GM18873 (cell line): ENCODE measurements around the gene YWHAG.
"Not testable (repeated sequence)": the region's sequence is repeated elsewhere in the genome, so short reads cannot be mapped to it uniquely, and the experiment has no call there.

Source experiments
- ATAC-seq: cut with Tn5 transposase; IDR thresholded peaks from one replicate; pipeline ENCODE4 v1.9.1; 2021; ENCODE audit warnings: mild to moderate bottlenecking, moderate library complexity, moderate number of reproducible peaks; ENCODE audit not compliant: unreplicated experiment, low FRiP score

YWHAG gene

DNA sequence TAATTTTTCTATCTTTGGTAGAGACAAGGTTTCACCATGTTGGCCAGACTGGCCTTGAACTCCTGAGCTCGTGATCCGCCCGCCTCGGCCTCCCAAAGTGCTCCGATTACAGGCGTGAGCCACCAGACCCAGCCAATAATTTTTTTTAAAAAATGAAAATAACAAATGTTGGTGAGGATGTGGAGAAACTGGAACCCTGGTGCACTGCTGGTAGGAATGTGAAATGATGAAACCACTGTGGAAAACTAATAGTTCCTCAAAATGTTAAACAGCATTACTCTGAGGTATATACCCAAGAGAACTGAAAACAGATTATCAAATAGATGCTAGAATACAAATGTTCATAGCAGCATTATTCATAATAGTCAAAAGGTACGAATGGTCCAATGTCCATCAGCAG lies 23.0 kb upstream of the YWHAG start:
- ATAC-seq = no peak

- no peak for ATAC-seq
Observed at GRCh38 chr7:76380623-76380966, 21.8 kb upstream of the YWHAG start.

DNA sequence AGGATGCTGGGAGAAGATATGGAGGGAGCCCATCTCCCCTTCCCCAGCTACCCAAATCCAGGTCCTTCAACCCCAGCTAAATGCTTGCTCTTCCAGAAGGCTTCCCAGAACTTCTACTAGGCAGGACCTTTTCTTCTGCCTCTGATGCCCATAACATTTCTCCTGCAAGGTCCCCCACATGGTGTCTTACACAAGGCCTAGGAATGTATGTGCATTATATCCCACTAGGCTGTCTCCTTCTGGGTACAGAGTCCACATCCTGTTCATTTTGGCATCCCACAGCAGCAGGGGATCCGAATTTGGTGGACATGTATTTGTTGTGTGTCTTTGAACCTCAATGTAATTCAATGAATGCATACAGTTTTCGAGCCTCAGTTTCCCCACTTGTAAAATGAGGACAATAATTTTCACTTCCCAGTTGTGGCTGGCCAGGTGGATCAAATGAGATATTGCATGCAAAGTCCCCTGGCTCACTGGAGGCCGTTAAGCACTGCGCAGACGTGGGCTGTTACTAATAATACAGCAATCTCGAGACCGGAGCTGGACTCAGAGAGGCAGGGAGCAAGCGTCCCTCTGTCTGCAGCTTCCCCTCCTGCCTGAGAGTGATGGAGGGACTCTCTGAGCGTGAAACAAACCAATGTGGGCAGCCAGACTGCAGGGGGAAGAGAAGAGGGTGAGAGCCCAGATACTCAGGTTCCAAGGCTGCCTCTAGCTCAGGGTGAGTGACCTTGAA lies 18.6 kb upstream of the YWHAG start:
- no peak for ATAC-seq

DNA sequence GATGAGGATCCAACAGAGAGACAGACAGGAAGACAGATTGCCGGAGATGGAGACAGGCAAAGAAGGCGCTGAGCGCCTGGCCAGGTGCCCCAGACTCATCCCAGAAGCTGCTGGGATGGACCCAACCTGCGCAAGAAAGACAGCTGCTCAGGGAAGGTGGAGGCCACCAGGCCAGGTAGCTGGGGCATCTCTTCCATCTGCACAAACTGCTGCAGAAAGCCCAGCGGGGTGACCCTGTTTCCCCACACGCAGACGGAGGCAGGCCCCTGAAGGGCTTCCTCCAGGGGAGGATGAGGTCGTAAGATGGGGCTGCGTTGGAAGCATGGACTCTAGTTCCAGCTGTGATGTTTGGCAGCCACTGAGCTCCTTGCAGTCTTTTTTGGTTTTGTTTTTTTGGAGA lies 16.5 kb upstream of the YWHAG start:
- no peak for ATAC-seq

DNA sequence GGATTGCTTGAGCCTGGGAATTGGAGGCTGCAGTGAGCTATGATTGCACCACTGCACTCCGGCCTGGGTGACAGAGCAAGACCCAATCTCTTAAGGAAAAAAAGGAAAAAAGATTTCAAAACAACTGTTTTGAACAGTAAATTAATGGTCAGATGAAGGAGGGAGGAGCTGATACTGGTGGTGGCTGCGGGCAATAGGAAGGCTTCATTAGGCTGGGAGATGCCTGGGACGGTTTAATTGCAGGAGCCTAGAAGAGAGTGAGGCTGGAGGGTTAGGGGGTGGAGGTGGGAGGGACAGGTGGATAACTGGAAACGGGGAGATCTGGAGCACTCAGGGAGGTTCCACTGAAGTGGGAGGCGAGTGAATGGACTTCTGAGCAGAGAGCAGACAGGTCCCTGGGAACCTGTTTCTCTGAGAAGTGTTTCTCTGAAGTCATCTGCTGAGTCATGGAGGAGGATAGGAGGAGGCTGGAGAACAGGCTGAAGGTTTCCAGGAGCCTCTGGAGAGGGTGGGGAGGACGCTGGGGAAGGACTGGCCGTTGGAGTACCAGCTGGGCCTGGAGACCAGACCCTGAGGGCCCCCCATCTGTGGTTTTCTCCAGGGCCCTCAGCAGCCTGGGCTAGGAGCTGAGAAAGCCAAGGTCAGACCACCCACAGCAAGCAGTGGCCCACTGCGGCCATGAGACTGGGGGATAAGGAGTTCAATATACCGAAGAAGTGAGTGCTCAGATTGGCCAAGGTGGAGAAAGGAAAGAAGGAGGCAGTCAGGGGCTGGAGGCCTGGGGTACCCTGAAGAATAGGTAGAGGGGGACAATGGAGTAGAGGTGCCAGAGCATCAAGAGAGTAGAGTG lies 14.4 kb upstream of the YWHAG start:
- no peak for ATAC-seq

DNA sequence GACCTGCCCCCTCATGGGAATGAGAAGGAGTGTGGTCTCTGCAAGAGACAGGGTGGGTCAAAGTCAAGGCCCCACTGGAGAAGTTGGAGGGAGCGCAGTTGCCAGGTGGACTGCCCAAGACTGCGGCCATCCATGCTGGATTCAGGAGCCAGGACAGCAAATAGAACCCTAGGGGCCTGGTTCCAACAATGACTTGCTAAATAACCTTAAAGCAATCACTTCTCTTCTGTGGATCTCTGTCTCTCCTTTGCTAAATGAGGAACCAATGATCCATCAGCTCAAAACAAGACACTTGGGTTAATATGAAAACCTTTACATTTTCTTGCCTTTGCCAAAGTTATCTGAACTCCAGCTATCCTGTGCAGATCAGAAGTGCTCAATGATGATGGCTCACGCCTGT lies 12.6 kb upstream of the YWHAG start:
- no peak for ATAC-seq

GRCh38 chr7:76369018-76369417 lies 10.2 kb upstream of the YWHAG start:
- no peak for ATAC-seq

GRCh38 chr7:76368190-76368589 lies 9.4 kb upstream of the YWHAG start:
- no peak for ATAC-seq

DNA sequence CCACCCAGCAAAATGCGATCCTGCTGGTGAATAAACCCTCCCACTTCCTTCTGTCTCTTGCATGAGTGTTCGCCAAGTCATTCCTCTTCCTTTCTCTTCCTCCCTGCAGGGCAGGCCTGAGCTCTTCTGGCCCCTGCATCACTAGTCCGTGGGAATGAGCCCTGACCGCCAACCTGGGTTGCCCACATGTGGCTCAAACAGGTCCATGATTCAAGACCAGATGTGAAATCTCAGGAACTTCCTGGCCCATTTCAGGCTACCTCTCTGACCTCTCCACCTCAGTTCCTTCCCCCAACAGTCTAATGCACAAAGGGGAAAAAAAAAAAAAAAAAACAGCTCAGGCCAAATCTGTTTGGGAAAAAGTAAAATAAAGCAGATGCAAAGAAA lies 5.4 kb upstream of the YWHAG start:
- ATAC-seq = no peak

GRCh38 chr7:76363754-76364153 lies 5.0 kb upstream of the YWHAG start:
- ATAC-seq = not testable (repeated sequence)

- ATAC-seq = no peak
Observed at GRCh38 chr7:76359978-76360638, 1.3 kb upstream of the YWHAG start.

DNA sequence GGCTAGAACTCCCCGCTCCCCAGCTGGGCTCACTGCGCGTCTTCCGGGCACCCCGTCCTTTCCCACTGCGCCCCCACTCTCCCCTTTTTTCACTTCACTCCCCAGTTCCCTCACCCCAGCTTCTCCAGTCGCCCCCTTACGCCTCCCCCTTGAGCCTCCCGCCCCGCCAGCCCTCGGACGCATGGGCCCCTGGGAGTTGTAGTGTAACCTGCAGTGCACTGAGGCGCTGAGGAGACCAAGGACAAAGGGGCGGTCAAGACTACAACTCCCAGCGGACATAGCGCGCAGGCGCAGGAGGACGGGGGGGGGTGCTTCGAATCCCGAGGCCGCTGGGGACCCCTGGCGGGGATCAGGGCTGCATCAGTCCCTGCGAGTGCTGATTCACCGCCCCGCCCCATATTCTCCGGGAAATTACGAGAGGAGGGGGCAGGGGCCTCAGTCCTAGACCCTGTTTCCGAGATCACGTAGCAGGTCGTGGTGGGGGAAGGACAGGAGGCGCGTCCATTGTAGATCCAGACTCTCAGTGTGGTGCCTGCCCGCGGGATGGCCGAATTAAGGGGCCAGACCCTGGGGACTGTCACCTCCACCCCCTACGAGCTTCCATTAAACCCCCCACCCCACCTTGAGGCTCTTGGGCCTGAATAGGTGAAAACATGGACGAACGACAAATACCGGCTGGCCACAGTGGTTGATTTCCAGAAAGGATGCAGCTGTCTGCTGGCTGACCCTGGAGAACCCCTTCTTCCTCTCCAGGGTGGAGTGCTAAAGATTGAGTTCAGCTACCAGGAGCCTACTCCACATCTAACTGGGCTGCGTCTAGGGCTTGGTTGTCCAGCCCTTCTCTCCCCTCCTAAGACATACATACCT lies 553 bp upstream of the YWHAG start:
- ATAC-seq = peak; percentile 82

- peak; percentile 10 for ATAC-seq
Observed at GRCh38 chr7:76358011-76358480, 745 bp downstream of the YWHAG start.

DNA sequence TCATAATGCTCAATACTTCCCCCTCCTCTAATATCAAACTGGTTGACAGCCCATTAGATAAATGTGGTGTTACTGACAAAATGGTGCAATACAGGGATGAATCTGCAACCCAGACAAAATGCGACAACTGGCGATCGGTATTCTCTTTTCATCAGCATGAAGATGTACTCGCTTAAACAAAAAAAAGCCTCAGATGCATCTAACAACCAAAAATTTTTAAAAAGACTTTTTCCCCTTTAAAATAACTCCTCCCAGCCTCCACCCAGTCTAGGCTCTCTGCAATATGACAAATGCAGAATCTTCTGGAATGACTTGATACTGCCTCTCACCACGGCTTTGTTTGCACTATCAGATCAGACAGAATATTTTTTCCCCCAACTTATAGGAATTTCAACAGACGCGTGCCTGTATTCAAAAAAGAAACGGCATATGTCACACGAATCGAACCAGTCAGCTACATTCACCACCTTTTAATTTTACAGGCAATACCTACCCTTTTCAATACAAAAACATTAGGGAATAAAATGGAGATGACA lies 1.2 kb downstream of the YWHAG start:
- no peak for ATAC-seq

- no peak for ATAC-seq
Observed at GRCh38 chr7:76356823-76357222, 2.0 kb downstream of the YWHAG start.

- ATAC-seq = no peak
Observed at GRCh38 chr7:76356115-76356514, 2.7 kb downstream of the YWHAG start.

- no peak for ATAC-seq
Observed at GRCh38 chr7:76354981-76355730, 3.6 kb downstream of the YWHAG start.

DNA sequence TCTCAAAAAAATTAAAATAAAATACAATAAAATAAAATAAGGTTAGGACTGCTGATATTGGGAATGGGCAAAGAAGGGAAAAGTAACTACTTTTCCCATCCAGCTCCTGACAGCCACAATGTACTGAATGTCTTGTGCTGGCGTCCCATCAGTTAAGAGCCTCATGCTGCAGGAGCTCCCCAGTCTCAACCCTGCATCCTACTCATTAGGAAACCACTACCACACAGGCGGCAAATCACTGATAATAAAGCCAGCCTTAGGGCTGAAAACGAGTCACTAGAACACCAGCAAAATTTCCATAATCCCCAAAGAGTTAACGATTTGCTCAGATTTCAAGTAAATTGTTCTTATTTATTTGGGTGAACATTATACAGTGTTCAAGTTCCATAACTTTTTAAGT lies 4.3 kb downstream of the YWHAG start:
- no peak for ATAC-seq

GRCh38 chr7:76353744-76354143 lies 5.0 kb downstream of the YWHAG start:
- ATAC-seq = no peak
